ENCODE results near the gene ADK. TPM values are rescaled to one million over a fixed set of nuclear protein-coding genes. Genes with fewer than 3 reads are reported as not detected.

Gene ADK
- polyA plus RNA-seq, 1 donor (not counting 4 experiments of a cell fraction or from before 2014, with no cell fraction given): 139 TPM

DNA sequence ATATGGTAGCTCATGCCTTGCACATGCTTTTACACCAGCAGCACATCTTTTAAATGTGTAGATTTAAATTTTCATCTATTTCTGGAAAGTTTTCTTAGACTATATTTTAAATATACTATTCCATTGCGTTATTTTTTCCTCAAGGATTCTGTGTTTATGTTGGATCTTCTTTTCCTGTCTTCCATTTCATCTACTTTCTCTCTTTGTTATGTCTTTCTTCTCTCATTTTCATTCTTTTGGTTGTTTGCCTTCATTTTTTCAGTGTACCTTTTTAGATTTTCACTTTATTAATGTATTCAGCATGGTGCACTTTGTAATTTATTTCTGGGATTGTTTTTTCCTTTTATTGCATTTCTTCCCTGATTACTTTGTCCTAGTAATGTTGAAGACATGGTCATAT, 329.8 kb downstream of the ADK start:
- Histone ChIP-seq H4K20me1 (ENCODE audit: control insufficient read depth, extremely low read depth, insufficient read depth, low read length) (no peaks in the 10 kb centered on the region), H2AFZ (ENCODE audit: control insufficient read depth, low read length) (no peak overlapping the region), H3K9ac (ENCODE audit: control insufficient read depth, extremely low read depth, insufficient read depth, low read length) (no peak overlapping the region), H3K4me1 (ENCODE audit: control insufficient read depth, extremely low read depth, insufficient read depth, low read length) (peaks cover 3% of the 10 kb centered on the region), H3K27me3 (ENCODE audit: control insufficient read depth, extremely low read depth, insufficient read depth, low read length) (no peaks in the 10 kb centered on the region), H3K9me1 (ENCODE audit: control insufficient read depth, extremely low read depth, insufficient read depth, low read length) (no peaks in the 10 kb centered on the region), H3K9me3 (ENCODE audit: control insufficient read depth, low read depth, low read length) (no peaks in the 10 kb centered on the region), H3K27ac (ENCODE audit: control insufficient read depth, insufficient read depth, low read length) (no peak overlapping the region), H3K4me3 (ENCODE audit: control insufficient read depth in 2 of 3, extremely low read depth in 1 of 3, insufficient read depth in 2 of 3, low read depth in 1 of 3, low read length in 3 of 3) (no peak overlapping the region), H3K79me2 (ENCODE audit: control insufficient read depth, insufficient read depth, low read length) (no peaks in the 10 kb centered on the region), H3K36me3 (ENCODE audit: control insufficient read depth in 2 of 2, extremely low read depth in 1 of 2, insufficient read depth in 2 of 2, low read length in 2 of 2) (no peaks in the 10 kb centered on the region), H3K4me2 (ENCODE audit: control insufficient read depth, extremely low read depth, insufficient read depth, low read depth, low read length) (no peak overlapping the region)
- dilution Hi-C loops (cut with MboI; ENCODE audit: extremely low pct_ligation_motif_present, low sequenced_read_pairs): no loop called here
- TF ChIP-seq EZH2 (IDR thresholded peaks at IDR 0.05; ENCODE audit: low read length): no peak
- TF ChIP-seq, protein P1, sequence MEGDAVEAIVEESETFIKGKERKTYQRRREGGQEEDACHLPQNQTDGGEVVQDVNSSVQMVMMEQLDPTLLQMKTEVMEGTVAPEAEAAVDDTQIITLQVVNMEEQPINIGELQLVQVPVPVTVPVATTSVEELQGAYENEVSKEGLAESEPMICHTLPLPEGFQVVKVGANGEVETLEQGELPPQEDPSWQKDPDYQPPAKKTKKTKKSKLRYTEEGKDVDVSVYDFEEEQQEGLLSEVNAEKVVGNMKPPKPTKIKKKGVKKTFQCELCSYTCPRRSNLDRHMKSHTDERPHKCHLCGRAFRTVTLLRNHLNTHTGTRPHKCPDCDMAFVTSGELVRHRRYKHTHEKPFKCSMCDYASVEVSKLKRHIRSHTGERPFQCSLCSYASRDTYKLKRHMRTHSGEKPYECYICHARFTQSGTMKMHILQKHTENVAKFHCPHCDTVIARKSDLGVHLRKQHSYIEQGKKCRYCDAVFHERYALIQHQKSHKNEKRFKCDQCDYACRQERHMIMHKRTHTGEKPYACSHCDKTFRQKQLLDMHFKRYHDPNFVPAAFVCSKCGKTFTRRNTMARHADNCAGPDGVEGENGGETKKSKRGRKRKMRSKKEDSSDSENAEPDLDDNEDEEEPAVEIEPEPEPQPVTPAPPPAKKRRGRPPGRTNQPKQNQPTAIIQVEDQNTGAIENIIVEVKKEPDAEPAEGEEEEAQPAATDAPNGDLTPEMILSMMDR (optimal IDR thresholded peaks at IDR 0.05 in 1 of 3, IDR thresholded peaks at IDR 0.05 in 1 of 3, conservative IDR thresholded peaks at IDR 0.05 in 1 of 3; ENCODE audit: extremely low read depth in 1 of 3, insufficient read depth in 2 of 3, low read length in 3 of 3): no peak
- FAIRE-seq (no peak), DNase-seq (ENCODE audit: low read depth, low spot score) (no peak)

DNA sequence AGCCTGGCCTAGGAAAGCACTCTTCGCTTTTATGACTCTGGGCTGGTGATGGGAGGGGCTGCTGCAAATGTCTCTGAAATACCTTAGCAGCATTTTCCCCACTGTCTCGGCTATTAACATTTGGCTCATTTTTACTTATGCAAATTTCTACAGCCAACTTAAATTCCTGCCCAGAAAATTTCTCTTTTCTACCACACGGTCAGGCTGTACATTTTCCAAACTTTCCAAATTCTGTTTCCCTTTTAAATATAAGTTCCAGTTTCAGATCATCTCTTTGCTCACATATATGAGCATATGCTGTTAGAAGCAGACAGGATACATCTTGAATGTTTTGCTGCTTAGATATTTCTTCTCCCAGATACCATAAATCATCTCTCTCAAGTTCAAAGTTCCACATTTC, 332.3 kb downstream of the ADK start:
- H3K9ac ChIP-seq (ENCODE audit: control insufficient read depth, extremely low read depth, insufficient read depth, low read length): no peak overlapping the region
- no peaks in the 10 kb centered on the region for H3K27me3 ChIP-seq (ENCODE audit: control insufficient read depth, extremely low read depth, insufficient read depth, low read length)
- no peak overlapping the region for H3K4me3 ChIP-seq (ENCODE audit: control insufficient read depth in 2 of 3, extremely low read depth in 1 of 3, insufficient read depth in 2 of 3, low read depth in 1 of 3, low read length in 3 of 3)
- no peak for DNase-seq (ENCODE audit: low read depth, low spot score)
- dilution Hi-C loops (cut with MboI; ENCODE audit: extremely low pct_ligation_motif_present, low sequenced_read_pairs): no loop called here
- H3K9me1 ChIP-seq (ENCODE audit: control insufficient read depth, extremely low read depth, insufficient read depth, low read length): no peaks in the 10 kb centered on the region
- no peaks in the 10 kb centered on the region for H3K36me3 ChIP-seq (ENCODE audit: control insufficient read depth in 2 of 2, extremely low read depth in 1 of 2, insufficient read depth in 2 of 2, low read length in 2 of 2)
- H3K4me2 ChIP-seq (ENCODE audit: control insufficient read depth, extremely low read depth, insufficient read depth, low read depth, low read length): no peak overlapping the region
- no peak overlapping the region for H2AFZ ChIP-seq (ENCODE audit: control insufficient read depth, low read length)
- no peak for TF ChIP-seq EZH2 (IDR thresholded peaks at IDR 0.05; ENCODE audit: low read length)
- TF ChIP-seq, protein P1 (optimal IDR thresholded peaks at IDR 0.05 in 1 of 3, IDR thresholded peaks at IDR 0.05 in 1 of 3, conservative IDR thresholded peaks at IDR 0.05 in 1 of 3; ENCODE audit: extremely low read depth in 1 of 3, insufficient read depth in 2 of 3, low read length in 3 of 3): no peak
- no peaks in the 10 kb centered on the region for H3K9me3 ChIP-seq (ENCODE audit: control insufficient read depth, low read depth, low read length)
- no peak for FAIRE-seq
- H3K4me1 ChIP-seq (ENCODE audit: control insufficient read depth, extremely low read depth, insufficient read depth, low read length): peaks cover 5% of the 10 kb centered on the region
- no peak overlapping the region for H3K27ac ChIP-seq (ENCODE audit: control insufficient read depth, insufficient read depth, low read length)
- H3K79me2 ChIP-seq (ENCODE audit: control insufficient read depth, insufficient read depth, low read length): no peaks in the 10 kb centered on the region
- no peaks in the 10 kb centered on the region for H4K20me1 ChIP-seq (ENCODE audit: control insufficient read depth, extremely low read depth, insufficient read depth, low read length)
